Pons (tissue), 1 donor: Measurements from ENCODE around the gene KRTAP4-12.
"Not testable (repeated sequence)": the region's sequence is repeated elsewhere in the genome, so short reads cannot be mapped to it uniquely, and the experiment has no call there.

Experiments
- DNase-seq: peaks from one replicate; pipeline ENCODE4 v3.0.0-alpha.2; 2016; ENCODE audit warnings: low spot score

The KRTAP4-12 gene

DNA sequence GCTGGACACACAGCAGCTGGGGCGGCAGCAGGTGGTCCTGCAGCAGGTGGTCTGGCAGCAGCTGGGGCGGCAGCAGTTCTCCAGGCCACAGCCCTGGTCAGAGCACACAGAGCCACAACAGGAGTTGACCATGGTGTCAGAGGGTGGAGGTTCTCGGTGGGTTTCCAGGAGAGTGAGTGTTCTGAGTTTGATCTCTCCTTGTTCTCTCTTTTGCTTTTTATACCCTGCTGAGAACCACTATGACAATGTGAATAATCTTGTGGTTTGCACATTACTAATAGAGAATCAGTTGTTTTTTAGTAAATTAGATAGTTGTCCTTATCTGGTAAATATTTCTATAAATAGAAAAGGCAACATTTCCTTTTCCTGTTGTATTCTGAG is at the start of gene KRTAP4-12:
Gene KRTAP4-12, minus strand, starts transcription at position 192 of the 381 bp plus-strand sequence. Its CDS starts 60 bp downstream, at position 132.
- DNase-seq: not testable (repeated sequence)

DNA sequence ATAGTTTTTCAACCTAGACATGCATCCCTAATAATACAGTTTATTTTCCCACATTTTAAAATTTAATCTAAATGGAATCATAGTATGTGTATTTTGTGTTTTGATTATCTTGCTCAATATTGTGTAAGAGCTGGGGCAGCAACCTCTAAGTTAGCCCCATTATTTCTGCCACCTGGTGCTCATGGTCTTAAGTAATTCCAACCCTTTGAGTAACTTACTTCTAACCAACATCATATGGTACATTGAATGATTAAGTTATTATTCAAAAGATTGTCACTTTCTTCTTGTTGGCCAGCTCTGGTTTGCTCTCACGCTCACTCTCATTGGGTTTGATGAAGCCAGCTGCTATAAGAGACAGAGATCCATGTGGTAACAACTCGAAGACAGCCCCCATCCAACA is 47.9 kb upstream of the KRTAP4-12 start:
- DNase-seq: no peak

DNA sequence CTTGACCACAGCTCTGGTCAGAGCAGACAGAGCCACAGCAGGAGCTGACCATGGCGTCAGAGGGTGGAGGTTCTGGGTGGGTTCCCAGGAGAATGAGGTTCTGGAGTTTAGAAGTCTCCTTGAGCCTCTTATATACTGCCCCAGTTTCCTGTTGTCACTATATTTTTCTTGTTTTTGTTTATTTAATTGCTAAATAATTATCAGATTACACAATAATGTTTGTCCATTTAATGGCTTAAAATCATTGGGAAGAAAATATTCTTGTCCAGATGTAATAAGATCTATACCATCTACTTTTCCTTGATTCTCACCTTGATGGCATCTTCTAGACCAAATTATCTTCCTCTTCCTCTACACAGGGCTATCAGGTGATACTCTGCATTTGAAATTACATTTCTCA is 44.1 kb upstream of the KRTAP4-12 start, which contains the start of gene KRTAP4-3:
Gene KRTAP4-3, minus strand, starts transcription at position 101 of the 400 bp plus-strand sequence. Its CDS starts 49 bp downstream, at position 52.
- DNase-seq: no peak

DNA sequence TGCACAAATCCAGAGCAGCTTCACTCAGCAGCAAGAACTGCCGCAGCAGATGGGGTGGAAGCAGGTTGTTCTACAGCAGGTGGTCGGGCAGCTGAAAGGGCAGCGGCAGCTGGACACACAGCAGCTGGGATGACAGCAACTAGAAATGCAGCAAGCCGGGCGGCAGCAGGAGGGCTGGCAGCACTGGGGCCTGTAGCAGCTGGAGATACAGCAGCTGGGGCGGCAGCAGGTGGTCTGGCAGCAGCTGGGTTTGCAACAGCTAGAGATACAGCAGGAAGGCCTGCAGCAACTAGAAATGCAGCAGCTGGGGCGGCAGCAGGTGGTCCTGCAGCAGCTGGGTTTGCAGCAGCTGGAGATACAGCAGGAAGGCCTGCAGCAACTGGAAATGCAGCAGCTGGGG is 43.6 kb upstream of the KRTAP4-12 start:
- no peak for DNase-seq

DNA sequence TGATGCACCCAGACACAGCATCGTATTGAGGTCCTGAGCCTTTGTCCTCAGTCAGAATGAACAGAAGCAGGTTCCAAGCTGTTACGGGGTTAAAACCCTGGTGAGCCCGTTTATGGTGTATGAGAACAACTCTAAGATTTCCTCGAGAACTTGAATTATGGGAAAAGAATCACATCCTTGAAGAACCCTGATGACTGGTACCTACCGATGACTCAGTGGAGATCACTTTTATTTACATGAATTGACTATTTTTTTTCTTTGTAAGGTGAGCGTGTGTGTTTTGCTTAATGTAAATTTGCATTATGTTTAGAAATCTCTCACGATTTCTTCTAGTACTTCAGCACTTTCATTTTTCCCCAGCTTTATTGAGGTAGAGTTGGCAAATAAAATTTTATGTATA is 39.8 kb upstream of the KRTAP4-12 start:
- DNase-seq: no peak

DNA sequence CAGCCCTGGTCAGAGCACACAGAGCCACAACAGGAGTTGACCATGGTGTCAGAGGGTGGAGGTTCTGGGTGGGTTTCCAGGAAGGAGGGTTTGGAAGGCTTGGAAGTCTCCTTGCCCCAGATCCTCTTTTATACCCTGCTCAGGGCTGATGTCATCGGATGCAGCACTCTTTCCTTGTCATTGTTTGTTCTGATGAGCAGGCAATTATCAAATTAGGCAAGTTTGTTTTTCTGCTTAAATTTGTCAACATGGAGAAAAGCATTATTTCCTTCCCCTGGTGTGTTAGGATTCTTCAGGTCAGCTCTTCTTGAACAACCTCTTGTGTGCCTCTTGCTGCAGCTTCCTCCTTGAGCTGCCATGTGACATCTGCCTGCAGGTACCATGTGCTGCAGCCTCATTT is 36.7 kb upstream of the KRTAP4-12 start, which contains the start of gene KRTAP4-4:
Gene KRTAP4-4, minus strand, starts transcription at position 101 of the 400 bp plus-strand sequence. Its CDS starts 57 bp downstream, at position 44.
- no peak for DNase-seq

DNA sequence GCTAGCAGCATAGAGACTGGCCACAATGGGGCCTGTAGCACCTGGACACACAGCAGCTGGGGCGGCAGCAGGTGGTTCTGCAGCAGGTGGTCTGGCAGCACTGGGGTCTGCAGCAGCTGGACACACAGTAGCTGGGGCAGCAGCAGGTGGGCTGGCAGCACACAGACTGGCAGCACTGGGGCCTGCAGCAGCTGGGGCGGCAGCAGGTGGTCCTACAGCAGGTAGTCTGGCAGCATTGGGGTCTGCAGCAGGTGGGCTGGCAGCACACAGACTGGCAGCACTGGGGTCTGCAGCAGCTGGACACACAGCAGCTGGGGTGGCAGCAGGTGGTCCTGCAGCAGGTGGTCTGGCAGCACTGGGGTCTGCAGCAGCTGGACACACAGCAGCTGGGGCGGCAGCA is 36.2 kb upstream of the KRTAP4-12 start:
- not testable (repeated sequence) for DNase-seq

DNA sequence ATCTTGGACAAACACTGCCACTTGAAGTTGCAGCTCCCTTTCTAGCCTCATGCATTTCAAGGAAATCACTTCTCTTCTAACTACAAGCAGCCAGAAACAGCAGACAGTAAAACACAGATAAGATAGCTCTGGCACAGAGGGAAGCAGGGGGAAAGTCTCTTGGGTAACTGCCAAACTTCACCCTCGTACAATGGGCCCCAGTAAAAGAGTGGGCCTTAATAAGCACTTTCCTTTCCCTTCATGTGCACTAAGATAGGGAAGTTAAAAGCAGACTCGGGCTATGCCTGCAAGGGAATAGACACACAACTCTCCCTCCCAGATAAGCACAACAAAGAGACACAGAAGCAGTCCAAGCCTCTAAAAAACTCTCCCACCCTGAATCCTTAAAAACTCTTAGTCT is 29.9 kb upstream of the KRTAP4-12 start:
- DNase-seq: peak; percentile 70

DNA sequence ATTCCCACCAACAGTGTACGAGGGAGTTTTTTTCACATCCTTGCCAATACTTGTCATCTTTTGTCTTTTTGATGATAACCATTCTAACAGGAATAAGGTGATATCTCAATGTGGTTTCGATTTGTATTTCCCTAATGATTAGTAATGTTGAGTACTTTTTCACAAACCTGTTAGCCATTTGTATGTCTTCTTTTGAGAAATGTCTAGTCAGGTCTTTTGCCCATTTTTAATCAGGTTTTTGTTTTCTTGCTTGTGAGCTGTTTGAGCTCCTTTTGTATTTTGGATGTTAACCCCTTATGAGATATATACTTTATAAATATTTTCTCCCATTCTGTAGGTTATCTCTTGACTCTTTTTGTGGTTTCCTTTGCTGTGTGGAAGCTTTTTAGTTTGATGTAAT is 27.5 kb upstream of the KRTAP4-12 start:
- no peak for DNase-seq

DNA sequence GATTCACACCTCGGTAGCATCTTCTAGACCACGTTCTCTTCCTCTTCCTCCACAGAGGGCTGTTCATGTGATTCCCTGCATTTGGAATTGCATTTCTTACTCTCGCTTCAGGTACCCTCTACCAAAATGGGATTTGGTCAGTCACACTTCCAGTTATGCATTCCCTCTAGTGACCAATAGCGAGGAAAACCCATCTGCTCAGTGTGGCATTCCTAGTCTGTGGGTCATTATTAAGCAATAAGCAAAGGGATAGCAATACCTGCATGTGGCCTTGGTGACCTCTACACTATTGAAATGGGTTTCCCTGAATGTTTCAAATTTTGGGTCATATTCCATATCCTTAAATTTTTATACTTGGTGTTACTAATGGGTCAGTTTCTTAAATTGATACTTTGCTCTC is 26.0 kb upstream of the KRTAP4-12 start:
- no peak for DNase-seq

DNA sequence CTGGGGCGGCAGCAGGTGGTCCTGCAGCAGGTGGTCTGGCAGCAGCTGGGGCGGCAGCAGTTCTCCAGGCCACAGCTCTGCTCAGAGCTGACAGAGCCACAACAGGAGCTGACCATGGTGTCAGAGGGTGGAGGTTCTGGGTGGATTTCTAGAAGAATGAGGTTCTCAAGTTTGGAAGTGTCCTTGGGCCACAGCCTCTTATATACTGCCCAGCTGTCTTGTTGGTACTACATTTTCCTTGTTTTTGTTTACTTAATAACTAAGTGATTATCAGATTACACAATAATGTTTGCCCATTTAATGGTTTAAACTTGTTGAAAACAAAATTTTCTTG is 25.6 kb upstream of the KRTAP4-12 start, which contains the start of gene KRTAP4-5:
Gene KRTAP4-5, minus strand, starts transcription at position 174 of the 334 bp plus-strand sequence. Its CDS starts 58 bp downstream, at position 116.
- no peak for DNase-seq

DNA sequence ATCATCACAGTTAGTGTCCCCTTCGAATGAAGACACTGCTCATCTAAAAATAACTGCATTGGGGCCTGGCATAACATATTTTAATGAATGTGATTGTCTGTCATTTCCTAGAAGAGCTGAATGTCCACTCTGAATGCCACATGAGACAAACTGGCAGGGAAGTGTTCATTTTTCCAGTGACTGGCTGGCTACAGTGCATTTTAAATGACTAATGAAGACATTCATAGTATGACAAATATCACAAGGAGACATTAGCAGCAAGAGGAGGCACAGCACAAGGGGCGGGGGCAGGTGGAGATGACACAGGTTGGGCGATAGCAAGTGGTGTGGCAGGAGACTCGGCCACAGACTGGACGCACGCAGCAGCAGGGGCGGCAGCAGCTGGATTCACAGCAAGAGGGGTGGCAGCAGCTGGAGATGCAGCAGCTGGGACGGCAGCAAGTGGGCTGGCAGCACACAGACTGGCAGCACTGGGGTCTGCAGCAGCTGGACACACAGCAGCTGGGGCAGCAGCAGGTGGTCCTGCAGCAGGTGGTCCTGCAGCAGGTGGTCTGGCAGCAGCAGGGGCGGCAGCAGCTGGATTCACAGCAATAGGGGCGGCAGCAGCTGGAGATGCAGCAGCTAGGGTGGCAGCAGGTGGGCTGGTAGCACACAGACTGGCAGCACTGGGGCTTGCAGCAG is 25.1 kb upstream of the KRTAP4-12 start:
- not testable (repeated sequence) for DNase-seq

DNA sequence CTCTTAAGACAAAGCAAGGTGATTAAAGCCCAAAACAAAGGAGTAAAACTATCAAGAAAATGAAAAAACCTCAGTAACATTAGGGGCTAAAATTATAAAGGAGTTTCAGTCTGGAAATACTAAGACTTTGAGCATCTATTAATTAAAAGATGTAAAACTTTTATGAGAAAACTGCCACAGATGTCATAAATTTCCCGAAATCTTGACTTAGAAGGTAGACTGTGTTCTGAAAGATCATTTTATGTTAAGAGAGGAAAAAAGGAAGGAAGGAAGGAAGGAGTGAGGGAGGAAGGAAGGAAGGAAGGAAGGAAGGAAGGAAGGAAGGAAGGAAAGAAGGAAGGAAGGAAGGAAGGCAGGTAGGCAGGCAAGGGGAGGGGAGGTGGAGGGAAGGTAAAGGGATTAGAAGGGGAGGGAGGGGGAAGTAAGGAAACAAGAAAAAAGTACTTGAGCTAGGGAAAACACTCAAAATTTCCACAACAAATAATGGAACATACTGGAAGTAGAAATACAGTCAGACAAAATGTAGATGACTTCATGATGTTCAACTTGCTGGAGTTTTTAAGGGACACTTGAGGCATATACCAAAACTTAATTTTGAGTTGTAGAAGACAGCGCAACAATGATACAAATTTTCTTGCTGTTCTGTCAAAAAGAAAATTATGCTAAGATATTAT is 23.7 kb upstream of the KRTAP4-12 start:
- DNase-seq: no peak

DNA sequence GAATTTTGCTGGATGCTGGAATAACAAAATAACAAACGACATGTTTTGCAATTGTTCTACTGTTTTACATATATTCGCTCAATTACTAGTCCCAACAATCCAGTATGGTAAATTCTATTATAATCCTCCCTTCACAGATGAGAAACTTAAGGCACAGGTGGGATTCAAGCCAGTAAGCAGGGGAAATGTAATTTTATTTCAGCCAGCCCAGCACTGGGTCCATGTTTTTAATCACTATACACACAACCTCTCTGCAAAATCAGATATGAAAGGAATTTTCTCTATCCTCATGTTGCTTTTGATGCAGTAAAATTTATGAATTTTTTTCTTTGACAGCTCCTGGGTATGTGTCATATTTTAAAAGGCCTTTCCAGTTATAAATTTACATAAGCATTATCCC is 21.3 kb upstream of the KRTAP4-12 start:
- DNase-seq: no peak

DNA sequence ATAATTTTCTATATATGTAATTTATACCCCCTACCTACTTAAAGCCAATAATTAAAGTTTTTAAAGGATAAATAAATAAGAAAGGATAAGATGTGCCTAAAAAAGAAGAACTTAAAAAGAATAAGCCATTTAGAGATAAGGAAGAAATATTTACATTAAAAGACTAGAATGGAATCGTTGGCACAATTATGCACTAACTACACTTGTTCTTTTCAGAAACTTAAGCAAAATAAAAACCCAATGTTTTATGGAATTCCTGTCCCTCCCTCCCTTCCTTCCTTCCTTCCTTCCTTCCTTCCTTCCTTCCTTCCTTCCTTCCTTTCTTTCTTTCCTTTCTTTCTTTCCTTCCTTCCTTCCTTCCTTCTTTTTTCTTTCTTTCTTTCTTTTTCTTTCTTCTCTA is 20.9 kb upstream of the KRTAP4-12 start:
- DNase-seq: no peak

DNA sequence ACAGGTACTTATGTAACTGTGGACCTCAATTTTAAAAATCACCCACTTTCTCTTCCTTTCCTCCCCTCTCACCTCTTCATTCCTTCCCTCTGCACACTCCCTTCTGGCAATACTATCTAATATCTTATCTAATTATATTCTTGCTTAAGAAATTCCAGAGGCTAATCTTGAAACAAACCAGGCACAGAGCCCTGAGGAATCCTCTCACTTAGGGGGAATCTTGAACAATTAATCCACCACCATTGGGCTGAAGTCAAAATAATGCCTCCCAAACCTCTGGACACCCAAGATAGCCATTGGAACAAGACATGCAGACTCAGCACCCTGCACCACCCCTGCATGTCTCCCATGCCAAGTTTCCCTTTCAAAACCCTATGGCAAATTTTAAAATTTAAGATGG is 17.4 kb upstream of the KRTAP4-12 start:
- DNase-seq: no peak

DNA sequence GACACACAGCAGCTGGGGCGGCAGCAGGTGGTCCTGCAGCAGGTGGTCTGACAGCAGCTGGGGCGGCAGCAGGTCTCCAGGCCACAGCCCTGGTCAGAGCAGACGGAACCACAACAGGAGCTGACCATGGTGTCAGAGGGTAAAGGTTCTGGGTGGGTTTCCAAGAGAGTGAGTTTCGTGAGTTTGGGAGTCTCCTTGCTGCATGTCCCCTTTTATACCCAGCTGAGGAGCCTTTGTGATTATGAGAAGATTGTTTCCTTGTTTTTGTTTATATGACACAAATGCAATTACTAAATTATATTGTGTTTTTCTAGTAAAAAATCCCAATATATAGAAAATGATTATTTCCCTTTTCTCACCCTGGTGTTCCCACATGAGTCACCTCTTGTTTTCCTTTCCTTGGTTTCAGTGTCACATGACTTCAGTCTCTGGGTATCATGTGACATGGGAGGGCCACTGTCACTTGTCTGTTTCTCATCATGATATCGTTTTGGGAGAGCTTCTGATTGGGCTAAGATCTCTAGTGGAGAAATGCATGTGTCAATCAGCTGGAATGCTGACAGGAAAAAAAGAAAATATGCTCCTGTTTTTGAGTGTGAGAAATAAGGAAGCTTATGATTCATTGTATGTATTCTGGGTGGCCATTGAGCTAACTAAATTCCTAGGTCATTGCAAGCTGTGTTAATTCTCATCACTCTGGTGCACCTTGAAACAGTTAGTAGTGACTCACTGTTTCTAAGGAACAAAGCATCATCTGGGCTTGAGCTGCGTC is 16.6 kb upstream of the KRTAP4-12 start, which contains the start of gene KRTAP4-6:
Gene KRTAP4-6, minus strand, starts transcription at position 185 of the 772 bp plus-strand sequence. Its CDS starts 57 bp downstream, at position 128.
- no peak for DNase-seq

DNA sequence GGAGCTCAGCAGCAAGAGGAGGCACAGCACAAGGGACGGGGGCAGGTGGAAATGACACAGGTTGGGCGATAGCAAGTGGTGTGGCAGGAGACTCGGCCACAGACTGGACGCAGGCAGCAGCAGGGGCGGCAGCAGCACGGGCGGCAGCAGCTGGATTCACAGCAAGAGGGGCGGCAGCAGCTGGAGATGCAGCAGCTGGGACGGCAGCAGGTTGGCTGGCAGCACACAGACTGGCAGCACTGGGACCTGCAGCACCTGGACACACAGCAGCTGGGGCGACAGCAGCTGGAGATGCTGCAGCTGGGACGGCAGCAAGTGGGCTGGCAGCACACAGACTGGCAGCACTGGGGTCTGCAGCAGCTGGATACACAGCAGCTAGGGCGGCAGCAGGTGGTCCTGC is 15.9 kb upstream of the KRTAP4-12 start:
- not testable (repeated sequence) for DNase-seq

DNA sequence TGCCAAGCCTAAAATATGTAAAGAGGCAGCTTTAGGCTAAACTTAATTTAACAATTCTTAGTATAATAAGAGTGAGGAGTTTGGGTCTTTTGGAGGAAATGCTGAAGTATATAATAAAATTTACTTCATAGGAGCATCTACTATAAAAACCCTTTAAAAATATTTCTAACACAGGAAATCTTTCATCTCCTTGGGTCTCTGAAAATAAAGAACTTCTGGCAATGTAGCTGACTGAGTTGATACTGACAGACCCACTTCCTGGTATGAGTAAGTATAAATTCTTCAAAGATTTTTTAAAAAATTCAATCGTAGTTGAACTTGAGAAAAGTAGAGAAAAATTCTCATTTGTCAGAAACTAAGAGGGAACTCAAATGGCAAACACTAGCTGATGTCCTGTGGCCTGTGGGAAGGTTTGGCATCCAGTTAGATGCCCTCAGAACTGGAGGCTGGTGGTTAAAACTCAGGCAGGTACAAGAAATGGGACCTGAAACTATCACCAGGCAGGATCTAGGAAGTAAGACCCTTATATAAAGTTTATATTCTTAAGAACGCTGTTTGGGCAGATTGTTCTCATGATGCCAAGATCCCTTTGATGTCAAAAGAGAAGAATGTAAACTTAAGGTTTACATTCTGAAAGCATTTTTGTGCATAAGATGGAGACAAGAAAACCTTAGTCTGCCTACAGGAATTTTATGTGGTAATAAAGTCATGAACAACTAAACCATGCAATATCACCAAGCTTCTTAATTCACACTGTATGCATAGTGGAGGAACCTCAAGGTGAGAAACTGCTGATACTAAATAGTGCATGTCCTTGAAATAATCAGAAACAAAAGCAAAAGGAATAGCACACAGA is 10.1 kb upstream of the KRTAP4-12 start:
- DNase-seq: no peak

DNA sequence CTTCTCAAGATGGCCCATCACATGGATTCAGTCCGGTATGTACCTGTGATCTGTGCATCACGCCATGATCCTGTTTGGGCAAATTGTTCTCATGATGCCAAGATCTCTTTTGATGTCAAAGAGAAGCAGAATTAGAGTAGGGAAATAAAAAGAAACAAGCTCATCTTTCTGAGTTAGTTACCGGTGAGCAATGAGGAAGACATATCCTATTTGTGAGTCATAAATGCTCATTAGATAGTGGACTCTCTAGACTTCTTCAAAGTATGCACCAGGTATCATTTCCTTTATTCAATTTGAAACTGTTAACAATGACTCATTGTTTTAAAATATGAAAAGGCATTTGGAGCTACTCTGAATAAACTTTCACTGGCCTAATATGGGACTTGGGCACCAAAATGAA is 8.0 kb upstream of the KRTAP4-12 start:
- no peak for DNase-seq

DNA sequence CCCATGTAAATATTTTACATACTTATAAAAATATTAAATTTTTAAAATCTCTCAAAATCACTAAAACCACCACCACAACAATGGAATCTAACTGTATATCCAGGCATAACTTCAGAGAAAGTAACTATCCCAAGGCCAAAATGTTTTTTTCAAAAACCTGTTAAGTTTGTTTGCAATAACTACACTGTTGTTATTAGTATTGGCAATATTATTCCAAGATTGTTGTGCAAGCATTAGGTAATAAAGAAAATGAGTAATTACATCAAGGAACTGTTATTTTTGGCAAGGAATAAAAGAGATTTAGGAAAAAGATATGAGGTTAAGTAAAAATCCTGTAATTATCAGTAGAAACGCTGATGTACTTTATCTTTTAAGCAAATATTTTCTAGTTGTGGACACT is 3.4 kb upstream of the KRTAP4-12 start:
- no peak for DNase-seq

DNA sequence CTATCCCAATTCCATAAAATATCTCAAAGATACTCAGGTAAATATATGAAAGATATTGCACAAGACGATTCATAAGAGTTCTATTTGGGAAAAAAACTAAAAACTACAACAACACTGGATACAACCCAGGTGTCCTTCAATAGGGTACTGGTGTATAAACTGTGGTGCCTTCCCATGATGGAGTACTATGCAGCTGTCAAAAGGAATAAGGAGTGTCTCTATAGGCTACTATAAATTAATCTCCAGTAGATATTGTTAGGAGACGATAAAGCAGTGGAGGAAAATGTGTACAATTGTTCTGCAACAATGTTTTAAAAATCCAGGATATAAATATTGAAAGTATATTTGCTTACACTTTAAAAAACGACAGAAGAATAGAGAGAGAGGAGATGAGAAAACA is 2.4 kb upstream of the KRTAP4-12 start:
- no peak for DNase-seq
